Urinary bladder (tissue), 4 donors: ENCODE measurements around the gene MOSPD2. TPM values are rescaled to one million over a fixed set of nuclear protein-coding genes. Genes with fewer than 3 reads are reported as not detected.
A peak's percentile ranks its signal among the peaks of the same experiment; 100 is the strongest.

Experiments
- DNase-seq: peaks from one replicate; pipeline ENCODE4 v3.0.0-alpha.2; 2015; ENCODE audit errors: extremely low spot score
- H3K27ac ChIP-seq: one replicate; pipeline ENCODE4 v1.5.1; 2013; ENCODE audit warnings: low read depth, mild to moderate bottlenecking, moderate library complexity
- H3K36me3 ChIP-seq: one replicate; pipeline ENCODE4 v1.6.1; 2013; ENCODE audit warnings: mild to moderate bottlenecking, moderate library complexity; ENCODE audit not compliant: insufficient read depth
- H3K4me1 ChIP-seq: one replicate; pipeline ENCODE4 v1.6.1; 2013; ENCODE audit warnings: mild to moderate bottlenecking, moderate library complexity; ENCODE audit not compliant: insufficient read depth
- H3K4me3 ChIP-seq: one replicate; pipeline ENCODE4 v1.5.1; 2013; ENCODE audit warnings: low read depth, low read length
- WGBS: extraction: QIAGEN DNeasy Blood & Tissue Kit; methylation state at CpG from one replicate; pipeline ENCODE4 v1.1.7; 2013; 5-methylcytosine and 5-hydroxymethylcytosine counted together
- polyA plus RNA-seq: library from polyadenylated mRNA; stranded (reverse); fragments of 200-250 nt; gene quantifications from one replicate; pipeline ENCODE4 v1.2.3, GENCODE V29; 2013
- total RNA-seq: library from RNA; depleted of rRNA; stranded (reverse); fragments of >200 nt; gene quantifications from one replicate; pipeline ENCODE4 v1.2.3, GENCODE V29; 2014
- donor health status: healthy with polysubstance abuse.
- donor health status: healthy.

MOSPD2 gene
- total RNA-seq (35.4 TPM), polyA plus RNA-seq (7.7 TPM)

DNA sequence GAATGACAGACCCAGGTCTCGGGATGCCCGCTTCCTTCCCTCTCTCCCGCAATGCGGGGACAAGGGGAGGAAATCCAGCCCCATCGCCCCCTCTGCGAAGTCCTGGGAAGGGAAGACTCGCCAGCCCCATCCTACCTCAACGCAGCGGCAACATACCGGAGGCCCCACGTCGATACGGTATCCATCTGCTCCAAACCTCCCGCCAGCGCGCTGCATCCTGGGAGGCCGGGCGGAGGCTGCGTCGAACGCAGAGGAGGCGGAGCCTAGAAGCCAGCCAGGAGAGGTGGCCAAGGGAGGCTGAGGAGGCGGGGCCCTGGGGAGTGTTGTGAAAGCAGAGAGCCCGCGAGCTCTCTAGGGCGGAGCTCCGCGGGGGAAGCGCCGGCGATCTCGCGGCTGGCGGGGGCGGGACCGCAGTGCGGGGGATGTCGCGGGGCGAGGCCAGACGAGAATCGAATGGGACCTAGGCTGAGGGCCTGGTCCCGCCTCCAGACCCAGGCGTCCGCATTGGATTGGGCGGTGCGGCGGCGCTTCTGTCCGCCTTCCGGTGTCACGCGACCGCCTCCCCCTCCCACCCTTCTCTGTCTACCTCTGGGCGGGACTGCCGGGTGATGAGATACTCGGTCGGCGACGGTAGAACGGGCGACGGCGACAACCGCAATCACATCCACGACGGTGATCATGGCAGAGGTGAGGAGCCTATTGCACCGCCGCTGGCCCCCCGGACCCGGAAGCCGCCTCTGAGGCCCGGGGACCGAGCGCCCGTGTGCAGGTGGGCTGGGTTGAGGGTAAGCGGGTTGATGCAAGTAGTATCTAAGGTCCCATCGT, at the start of gene MOSPD2, which contains the start of gene FANCB:
MOSPD2 (plus strand) TSS at position 571 of the 825 bp plus-strand sequence; CDS start at position 679, 108 bp downstream.
FANCB (minus strand) TSS at position 219 of the 825 bp plus-strand sequence. CDS start 7,559 bp downstream, outside the sequence.
- H3K4me1 ChIP-seq, result no peaks in the 10 kb centered on the region
- WGBS, result under 1% methylated on average over 77 of the region's 78 CpGs
- H3K27ac ChIP-seq, result peak within 1 kb of the TSS; percentile 71
- no peaks in the 10 kb centered on the region for H3K36me3 ChIP-seq
- peak within 1 kb of the TSS; percentile 78 for H3K4me3 ChIP-seq
- DNase-seq, result peak; percentile 78

DNA sequence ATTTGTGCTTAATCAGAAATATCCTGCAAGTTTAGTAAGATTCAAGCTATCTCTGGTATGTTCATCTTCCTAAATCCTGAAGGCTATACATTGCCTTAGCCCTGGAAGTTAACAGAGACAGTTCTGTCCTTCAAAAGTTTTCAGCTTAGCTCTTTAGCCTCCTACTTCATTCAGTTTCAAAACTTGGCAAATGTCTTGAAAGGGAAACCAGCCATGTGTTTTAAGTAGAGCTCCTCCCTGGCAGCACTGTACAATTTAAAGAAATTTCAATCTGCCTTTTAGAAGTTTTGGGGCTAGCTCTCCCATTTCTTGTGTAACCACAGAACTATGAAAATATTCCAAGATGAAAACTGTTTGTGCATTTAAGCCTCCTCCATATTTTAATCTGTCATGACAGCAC, 47.4 kb upstream of the MOSPD2 start:
- DNase-seq, result no peak
- Histone ChIP-seq H3K27ac (no peak overlapping the region), H3K4me1 (no peaks in the 10 kb centered on the region), H3K4me3 (no peak overlapping the region), H3K36me3 (no peaks in the 10 kb centered on the region)

DNA sequence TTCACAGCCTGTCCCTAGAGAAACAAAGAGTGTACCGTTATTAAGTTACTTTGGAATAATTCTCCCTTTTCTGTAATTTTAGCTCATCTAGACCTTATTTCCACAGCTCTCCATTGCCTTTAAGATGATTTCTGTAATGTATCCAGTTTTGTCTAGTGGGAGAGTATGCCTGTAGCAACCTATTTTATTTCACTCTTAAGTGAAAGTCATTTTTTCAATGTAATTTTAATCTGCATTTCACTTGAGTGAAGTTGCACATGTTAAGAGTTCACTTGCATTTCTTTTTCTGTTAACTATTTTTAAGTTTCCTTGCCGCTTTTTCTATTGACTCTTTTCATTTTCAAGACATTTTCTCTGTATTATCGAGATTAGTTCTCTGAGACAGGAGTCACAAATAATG, 46.9 kb upstream of the MOSPD2 start:
- DNase-seq, result no peak
- H3K36me3 ChIP-seq, result no peaks in the 10 kb centered on the region
- no peaks in the 10 kb centered on the region for H3K4me1 ChIP-seq
- H3K4me3 ChIP-seq, result no peak overlapping the region
- 79% methylated on average over 3 of the region's 3 CpGs for WGBS
- no peak overlapping the region for H3K27ac ChIP-seq

DNA sequence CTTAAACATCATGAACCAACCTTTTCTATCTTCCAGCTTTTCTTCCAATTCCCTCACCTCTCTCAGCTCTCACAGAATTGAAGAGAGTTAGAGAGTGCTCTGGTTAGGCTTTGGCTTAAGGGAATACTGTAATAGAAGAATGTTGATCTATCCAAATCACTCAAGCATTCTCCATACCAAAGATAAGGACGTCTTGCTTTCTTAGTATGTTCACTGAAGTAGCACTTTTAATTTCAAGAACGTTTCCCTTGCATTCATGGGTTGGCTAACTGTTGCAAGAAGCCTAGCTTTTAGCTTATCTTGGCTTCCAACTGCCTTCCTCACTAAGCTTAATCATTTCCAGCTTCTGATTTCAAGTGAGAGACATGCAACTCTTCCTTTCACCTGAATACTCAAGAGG, 43.6 kb upstream of the MOSPD2 start:
- Histone ChIP-seq H3K27ac (no peak overlapping the region), H3K4me3 (no peak overlapping the region), H3K36me3 (no peaks in the 10 kb centered on the region), H3K4me1 (no peaks in the 10 kb centered on the region)
- DNase-seq, result no peak
- 84% methylated on average over 2 of the region's 2 CpGs for WGBS

DNA sequence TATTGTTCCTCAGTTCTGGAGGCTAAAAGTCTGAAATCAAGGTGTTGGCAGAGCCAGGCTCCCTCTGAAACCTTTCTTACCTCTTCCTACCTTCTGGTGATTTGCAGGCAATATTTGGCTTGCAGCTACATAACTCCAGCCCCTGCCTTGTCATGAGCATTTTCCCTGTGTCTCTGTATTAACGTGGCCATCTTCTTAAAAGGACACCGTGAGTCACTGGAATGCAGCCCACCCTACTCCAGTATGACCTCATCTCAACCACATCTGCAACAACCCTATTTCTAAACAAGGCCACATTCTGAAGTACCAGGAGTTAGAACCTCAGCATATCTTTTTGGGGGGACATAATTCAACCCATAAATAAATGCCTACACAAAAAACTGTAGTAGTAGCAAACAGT, 41.1 kb upstream of the MOSPD2 start:
- Histone ChIP-seq H3K4me1 (no peaks in the 10 kb centered on the region), H3K36me3 (no peaks in the 10 kb centered on the region), H3K27ac (no peak overlapping the region), H3K4me3 (no peak overlapping the region)
- DNase-seq, result no peak
- 56% methylated on average over 2 of the region's 2 CpGs for WGBS

DNA sequence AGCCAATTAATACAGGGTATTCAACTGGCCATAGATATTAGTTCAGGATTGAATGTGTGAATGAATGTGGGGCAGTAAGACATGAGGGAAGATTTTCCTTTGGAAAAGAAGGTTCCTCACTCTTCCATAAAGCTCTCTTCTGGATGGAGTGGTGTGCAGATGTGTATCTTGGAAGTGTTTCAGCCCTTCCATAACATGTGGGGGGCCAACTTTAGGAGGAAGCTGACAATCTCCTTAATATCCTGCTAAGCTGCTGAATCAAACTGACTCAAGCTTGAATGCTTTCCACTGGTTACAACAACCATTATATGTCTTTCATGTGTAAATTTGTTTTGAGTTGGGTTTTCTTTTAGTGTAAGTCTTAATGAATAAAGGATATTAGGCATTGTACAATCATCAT, 40.6 kb upstream of the MOSPD2 start:
- H3K4me1 ChIP-seq, result no peaks in the 10 kb centered on the region
- no peaks in the 10 kb centered on the region for H3K36me3 ChIP-seq
- no peak overlapping the region for H3K4me3 ChIP-seq
- H3K27ac ChIP-seq, result no peak overlapping the region
- no peak for DNase-seq

DNA sequence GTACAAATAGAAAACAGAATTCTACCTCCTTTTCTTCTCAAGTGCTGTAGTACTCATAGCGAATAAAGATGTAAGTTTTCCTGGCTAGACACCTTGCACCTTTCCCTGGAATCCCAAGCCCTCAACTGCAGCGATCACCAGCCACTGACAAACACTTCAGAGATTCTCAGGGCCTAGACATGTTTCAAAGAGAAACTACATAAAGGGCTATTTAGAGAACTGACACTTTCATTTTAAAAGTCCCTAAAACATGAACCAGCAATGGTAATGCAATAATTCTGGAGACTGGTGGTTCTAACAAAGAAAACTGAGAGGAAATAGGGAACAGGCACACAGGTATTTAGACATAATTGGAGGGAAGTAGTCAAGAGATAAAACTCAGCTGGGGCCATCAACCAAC, 36.1 kb upstream of the MOSPD2 start:
- Histone ChIP-seq H3K4me1 (no peaks in the 10 kb centered on the region), H3K36me3 (no peaks in the 10 kb centered on the region), H3K4me3 (no peak overlapping the region), H3K27ac (no peak overlapping the region)
- 97% methylated on average over 2 of the region's 2 CpGs for WGBS
- DNase-seq, result no peak

DNA sequence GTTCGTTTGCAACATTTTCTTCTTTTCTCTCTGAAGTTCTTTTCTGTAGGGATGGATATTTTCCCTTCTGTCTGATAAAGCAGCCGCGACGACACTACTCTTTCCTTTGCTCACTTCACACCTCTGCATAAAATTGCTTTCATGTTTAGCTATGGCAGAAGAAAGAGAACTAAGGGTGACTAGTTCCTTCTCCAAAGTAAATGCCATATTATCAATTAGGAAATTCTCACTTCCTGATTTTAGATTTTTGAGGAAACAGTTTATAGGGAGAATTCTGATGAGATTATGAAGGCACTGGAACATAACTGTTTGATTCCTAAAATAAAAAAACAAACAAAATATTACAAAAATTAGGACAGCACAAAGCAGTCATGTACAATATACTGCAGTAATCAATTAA, 29.6 kb upstream of the MOSPD2 start:
- no peaks in the 10 kb centered on the region for H3K36me3 ChIP-seq
- H3K4me1 ChIP-seq, result no peaks in the 10 kb centered on the region
- no peak overlapping the region for H3K27ac ChIP-seq
- WGBS, result 96% methylated on average over 4 of the region's 4 CpGs
- DNase-seq, result no peak
- no peak overlapping the region for H3K4me3 ChIP-seq

DNA sequence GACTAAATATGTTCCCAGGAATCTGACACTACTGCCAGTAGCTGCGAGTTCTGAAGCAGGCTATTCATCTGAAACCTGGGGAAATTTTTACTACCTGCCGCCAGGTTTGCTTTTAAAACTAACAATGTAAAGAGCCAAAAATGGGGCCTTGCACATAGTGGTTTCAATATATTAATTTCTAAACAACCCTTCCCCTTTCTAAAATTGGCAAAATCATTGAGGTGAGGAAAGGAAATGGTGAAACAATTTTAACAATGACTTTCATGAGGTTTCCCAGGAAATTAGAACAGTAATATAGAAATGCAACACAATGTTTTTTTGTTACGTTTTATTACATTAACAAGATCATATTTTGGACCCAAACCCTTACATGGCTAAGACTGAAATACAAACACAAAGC, 21.7 kb upstream of the MOSPD2 start:
- no peak for DNase-seq
- H3K4me1 ChIP-seq, result no peaks in the 10 kb centered on the region
- no peak overlapping the region for H3K27ac ChIP-seq
- no peaks in the 10 kb centered on the region for H3K36me3 ChIP-seq
- WGBS, result 89% methylated on average over 3 of the region's 3 CpGs
- no peak overlapping the region for H3K4me3 ChIP-seq

DNA sequence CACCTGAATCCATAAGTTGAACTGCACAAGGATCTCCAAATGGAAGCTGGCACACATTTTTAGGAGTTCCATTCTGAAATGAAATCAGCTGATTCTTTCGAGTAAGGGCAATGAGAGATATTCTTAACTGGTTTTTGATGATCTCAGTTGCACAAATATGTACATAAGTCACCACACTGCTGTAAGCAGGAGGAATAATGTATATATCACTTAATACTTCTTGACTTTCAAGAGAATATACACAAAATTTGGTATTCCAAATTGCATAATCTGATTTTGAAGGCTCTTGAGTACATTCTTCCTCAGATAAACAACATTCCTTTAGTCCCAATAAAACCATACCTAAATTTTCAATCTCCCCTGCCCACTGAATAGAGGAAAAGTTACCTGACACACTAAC, 8.6 kb upstream of the MOSPD2 start:
- no peak for DNase-seq
- Histone ChIP-seq H3K36me3 (no peaks in the 10 kb centered on the region), H3K27ac (no peak overlapping the region), H3K4me3 (no peak overlapping the region), H3K4me1 (no peaks in the 10 kb centered on the region)
- 62% methylated on average over 1 of the region's 1 CpG for whole genome bisulfite sequencing

DNA sequence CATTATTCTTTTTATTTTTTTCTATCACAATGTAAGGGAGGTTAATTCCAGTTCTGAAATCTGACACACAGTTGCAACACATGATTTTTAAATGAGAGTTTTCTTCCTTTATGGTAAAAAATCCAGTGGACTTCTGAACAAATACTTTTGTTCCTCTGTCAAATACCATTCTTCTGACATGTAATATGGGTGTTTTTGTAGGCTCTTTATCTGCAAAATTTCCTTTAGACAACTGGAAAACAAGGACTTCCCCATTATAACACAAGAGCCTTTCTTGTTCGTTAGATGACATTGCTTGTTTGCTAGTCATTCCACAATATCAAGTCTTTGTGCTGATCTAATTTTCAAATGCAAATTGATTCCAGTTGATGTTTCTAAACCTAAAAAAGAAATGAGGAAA, 8.0 kb upstream of the MOSPD2 start:
- H3K36me3 ChIP-seq, result no peaks in the 10 kb centered on the region
- WGBS, result 62% methylated on average over 1 of the region's 1 CpG
- no peak for DNase-seq
- no peak overlapping the region for H3K27ac ChIP-seq
- H3K4me3 ChIP-seq, result no peak overlapping the region
- no peaks in the 10 kb centered on the region for H3K4me1 ChIP-seq

DNA sequence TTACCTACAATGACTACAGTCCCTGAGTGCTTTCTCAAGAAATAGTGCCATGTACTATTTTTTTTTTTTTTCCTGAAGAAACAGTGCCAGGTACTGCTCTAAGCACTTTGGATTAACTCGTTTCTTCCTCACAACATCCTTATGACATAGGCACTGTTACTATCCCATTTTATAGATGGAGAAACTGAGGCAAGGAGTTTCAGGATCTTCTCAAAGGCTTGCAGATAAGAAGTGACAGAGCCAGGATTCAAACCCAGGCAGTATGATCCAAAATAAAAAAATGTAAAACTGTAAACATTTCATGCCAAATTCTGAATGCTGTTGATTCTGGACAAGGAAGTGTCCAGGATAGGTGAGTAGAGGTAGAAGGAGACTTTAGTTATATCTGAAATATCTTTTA, 1.5 kb upstream of the MOSPD2 start:
- no peak overlapping the region for H3K27ac ChIP-seq
- H3K4me1 ChIP-seq, result no peaks in the 10 kb centered on the region
- WGBS, result 76% methylated on average over 1 of the region's 1 CpG
- H3K4me3 ChIP-seq, result no peak overlapping the region
- H3K36me3 ChIP-seq, result no peaks in the 10 kb centered on the region
- DNase-seq, result no peak

DNA sequence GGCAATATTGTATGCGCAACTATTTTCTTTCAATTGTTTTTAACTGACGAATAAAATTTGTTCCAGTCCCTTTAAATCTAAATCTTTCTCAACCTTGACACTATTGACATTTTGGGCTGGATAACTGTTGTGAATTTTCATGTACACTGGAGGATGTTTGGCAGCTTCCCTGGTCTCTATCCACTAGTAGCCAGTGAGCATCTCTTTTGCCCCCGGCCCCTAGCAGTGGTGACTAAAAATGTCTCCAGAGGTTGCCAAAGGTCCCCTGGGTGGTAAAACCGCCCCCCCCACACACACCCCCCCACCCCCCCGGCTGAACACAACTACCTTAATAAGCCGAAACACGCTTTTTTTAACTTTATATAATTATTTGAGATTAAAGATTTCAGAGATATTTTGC, 866 bp upstream of the MOSPD2 start:
- WGBS, result 16% methylated on average over 7 of the region's 7 CpGs
- no peak overlapping the region for H3K27ac ChIP-seq
- no peaks in the 10 kb centered on the region for H3K4me1 ChIP-seq
- H3K4me3 ChIP-seq, result peak overlapping the region; percentile 38
- H3K36me3 ChIP-seq, result no peaks in the 10 kb centered on the region
- DNase-seq, result no peak

DNA sequence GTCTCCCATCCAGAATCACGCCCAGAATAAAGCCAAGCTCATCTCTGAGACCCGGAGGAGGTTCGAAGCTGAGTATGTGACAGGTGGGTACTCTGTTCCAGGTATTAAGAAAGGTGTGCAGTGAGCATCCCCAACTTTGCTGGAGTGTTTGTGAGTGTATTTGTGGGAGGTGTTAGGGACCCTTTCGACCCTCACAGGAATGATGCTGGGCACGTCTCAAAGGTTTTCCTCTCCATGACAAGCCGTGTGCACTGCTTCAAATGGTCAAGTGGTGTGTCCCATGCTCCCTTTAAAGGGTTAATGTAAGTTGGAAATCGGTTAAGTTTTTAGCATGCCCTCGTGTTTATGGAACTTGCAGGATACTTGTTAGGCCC, 442 bp downstream of the MOSPD2 start:
- DNase-seq, result no peak
- under 1% methylated on average over 8 of the region's 8 CpGs for WGBS
- H3K36me3 ChIP-seq, result no peaks in the 10 kb centered on the region
- H3K27ac ChIP-seq, result peak overlapping the region; percentile 71
- H3K4me3 ChIP-seq, result peak overlapping the region; percentile 78
- no peaks in the 10 kb centered on the region for H3K4me1 ChIP-seq
